Panc1 (cell line): Measurements from ENCODE around the gene TSC2. TPM values are rescaled to one million over a fixed set of nuclear protein-coding genes. Genes with fewer than 3 reads are reported as not detected.

Source experiments
- ATAC-seq: fragments of 200-7000 bp; cut with Tn5 transposase; 2 replicates; pipeline ENCODE4 v1.9.1; 2020; ENCODE audit warnings: mild to moderate bottlenecking, moderate library complexity
- BruUV-seq: library from RNA; stranded (reverse); fragments of 400-500 nt; replicated peaks from 2 replicates; lab custom pipeline; 2021; lab: Mats Ljungman, UMichigan
- CTCF ChIA-PET: fragments of 300-600 bp; sonication (Branson Sonifier 250); formaldehyde crosslinking; loops from one replicate; lab custom pipeline; 2022; ENCODE audit warnings: antibody characterized with exemption; lab: Charles Lee
- POLR2A ChIA-PET: fragments of 300-600 bp; sonication (Branson Sonifier 250); formaldehyde crosslinking; loops from one replicate; lab custom pipeline; 2022; ENCODE audit warnings: antibody characterized with exemption; lab: Charles Lee
- DNase-seq: peaks from one replicate; pipeline ENCODE4 v3.0.0-alpha.2; 2010; ENCODE audit warnings: low read depth, low spot score
- H3K27ac ChIP-seq: 2 replicates; pipeline ENCODE4 v1.5.1; 2011; ENCODE audit warnings: mild to moderate bottlenecking, low read length, inconsistent platforms
- H3K27me3 ChIP-seq: fragments of 200-500 bp; sonication (Bioruptor generic); 2 replicates; pipeline ENCODE4 v1.6.0; 2014; ENCODE audit warnings: low read length, inconsistent platforms; ENCODE audit not compliant: control insufficient read depth, insufficient read depth
- H3K36me3 ChIP-seq: fragments of 200-500 bp; sonication (Bioruptor generic); 2 replicates; pipeline ENCODE4 v1.5.1; 2014; ENCODE audit warnings: inconsistent platforms, mild to moderate bottlenecking, low read length, moderate library complexity; ENCODE audit not compliant: control insufficient read depth, insufficient read depth
- H3K4me1 ChIP-seq: 2 replicates; pipeline ENCODE4 v1.5.1; 2011; ENCODE audit warnings: inconsistent platforms, mild to moderate bottlenecking, low read length, moderate library complexity; ENCODE audit not compliant: control insufficient read depth, insufficient read depth
- H3K4me3 ChIP-seq, 2 experiments: 2 replicates each; pipeline ENCODE4 v1.5.1; 2011 to 2012; ENCODE audit warnings: low read depth in 2 of 2, low read length in 2 of 2, mild to moderate bottlenecking in 2 of 2, inconsistent platforms in 1 of 2, moderate library complexity in 1 of 2
- H3K9me3 ChIP-seq: fragments of 200-500 bp; sonication (Bioruptor generic); 2 replicates; pipeline ENCODE4 v1.5.1; 2014; ENCODE audit warnings: low read depth, mild to moderate bottlenecking, inconsistent platforms, low read length, moderate library complexity; ENCODE audit not compliant: control insufficient read depth, insufficient read depth
- POLR2AphosphoS5 ChIP-seq: IDR thresholded peaks from 2 replicates; pipeline ENCODE4 v1.6.1; 2012; ENCODE audit warnings: mild to moderate bottlenecking, low read depth, low read length, moderate library complexity
- SIN3A ChIP-seq: IDR thresholded peaks from 2 replicates; pipeline ENCODE4 v1.6.1; 2012; ENCODE audit warnings: low read depth, mild to moderate bottlenecking, low read length, moderate library complexity, borderline replicate concordance; ENCODE audit not compliant: insufficient read depth
- TCF7L2 ChIP-seq: IDR thresholded peaks from 2 replicates; pipeline ENCODE4 v1.6.1; 2011; ENCODE audit warnings: mild to moderate bottlenecking, low read depth, low read length, inconsistent platforms
- in situ Hi-C: cut with HindIII; loops from 2 replicates; pipeline ENCODE4 v1.10.0; 2016; ENCODE audit warnings: low sequenced_read_pairs, low pct_unique_long_range_greater_than_20kb
- intact Hi-C: fragments of 100-400 bp; cut with micrococcal nuclease; formaldehyde crosslinking; loops from one replicate; pipeline ENCODE4 v1.10.0; 2022; ENCODE audit not compliant: unreplicated experiment
- total RNA-seq: library from RNA; stranded (reverse); gene quantifications from one replicate; pipeline ENCODE4 v1.2.1, GENCODE V29; 2021; ENCODE audit not compliant: unreplicated experiment
- TF ChIP-seq, protein P1 (sequence below), 2 experiments: IDR thresholded peaks; 2 replicates each; pipeline ENCODE4 v1.6.1; 2011 to 2012; ENCODE audit warnings: low read depth in 2 of 2, control low read depth in 1 of 2, low read length in 1 of 2, mild to moderate bottlenecking in 1 of 2, moderate library complexity in 1 of 2; ENCODE audit not compliant: insufficient read depth in 1 of 2
- TF ChIP-seq, protein P2 (sequence below): fragments of 450-650 bp; IDR thresholded peaks from 2 replicates; pipeline ENCODE4 v1.5.1; 2017; ENCODE audit warnings: mild to moderate bottlenecking

The TSC2 gene
- total RNA-seq, 1 experiment from 2014 or later: 115 TPM

DNA sequence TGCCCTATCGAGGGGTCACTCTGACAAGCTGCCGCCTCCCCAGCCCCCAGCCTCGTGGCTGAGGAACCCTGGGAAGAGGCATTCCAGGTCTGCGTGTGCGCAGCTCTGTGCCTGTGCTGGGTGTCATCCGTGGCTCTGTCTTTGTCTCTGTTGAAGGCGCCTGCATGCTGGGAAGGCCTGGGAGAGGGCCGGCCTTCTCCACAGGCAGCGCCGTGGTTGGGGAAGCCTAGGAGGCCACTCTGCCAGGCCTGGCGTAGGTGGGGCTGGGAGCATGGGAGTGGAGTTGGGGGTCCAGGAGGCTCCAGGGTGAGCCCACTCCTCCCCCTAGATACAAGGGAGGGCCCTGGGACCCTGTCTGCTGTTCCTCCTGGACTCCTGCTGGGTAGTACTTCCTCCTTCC is 17.7 kb upstream of the TSC2 start:
- intact Hi-C loops: no loop called here
- no TSS peak for BruUV-seq
- H3K4me1 ChIP-seq: peaks cover 75% of the 10 kb centered on the region
- H3K27ac ChIP-seq: peak overlapping the region; percentile 95
- TF ChIP-seq, protein P1, sequence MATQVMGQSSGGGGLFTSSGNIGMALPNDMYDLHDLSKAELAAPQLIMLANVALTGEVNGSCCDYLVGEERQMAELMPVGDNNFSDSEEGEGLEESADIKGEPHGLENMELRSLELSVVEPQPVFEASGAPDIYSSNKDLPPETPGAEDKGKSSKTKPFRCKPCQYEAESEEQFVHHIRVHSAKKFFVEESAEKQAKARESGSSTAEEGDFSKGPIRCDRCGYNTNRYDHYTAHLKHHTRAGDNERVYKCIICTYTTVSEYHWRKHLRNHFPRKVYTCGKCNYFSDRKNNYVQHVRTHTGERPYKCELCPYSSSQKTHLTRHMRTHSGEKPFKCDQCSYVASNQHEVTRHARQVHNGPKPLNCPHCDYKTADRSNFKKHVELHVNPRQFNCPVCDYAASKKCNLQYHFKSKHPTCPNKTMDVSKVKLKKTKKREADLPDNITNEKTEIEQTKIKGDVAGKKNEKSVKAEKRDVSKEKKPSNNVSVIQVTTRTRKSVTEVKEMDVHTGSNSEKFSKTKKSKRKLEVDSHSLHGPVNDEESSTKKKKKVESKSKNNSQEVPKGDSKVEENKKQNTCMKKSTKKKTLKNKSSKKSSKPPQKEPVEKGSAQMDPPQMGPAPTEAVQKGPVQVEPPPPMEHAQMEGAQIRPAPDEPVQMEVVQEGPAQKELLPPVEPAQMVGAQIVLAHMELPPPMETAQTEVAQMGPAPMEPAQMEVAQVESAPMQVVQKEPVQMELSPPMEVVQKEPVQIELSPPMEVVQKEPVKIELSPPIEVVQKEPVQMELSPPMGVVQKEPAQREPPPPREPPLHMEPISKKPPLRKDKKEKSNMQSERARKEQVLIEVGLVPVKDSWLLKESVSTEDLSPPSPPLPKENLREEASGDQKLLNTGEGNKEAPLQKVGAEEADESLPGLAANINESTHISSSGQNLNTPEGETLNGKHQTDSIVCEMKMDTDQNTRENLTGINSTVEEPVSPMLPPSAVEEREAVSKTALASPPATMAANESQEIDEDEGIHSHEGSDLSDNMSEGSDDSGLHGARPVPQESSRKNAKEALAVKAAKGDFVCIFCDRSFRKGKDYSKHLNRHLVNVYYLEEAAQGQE (IDR thresholded peaks at IDR 0.05; ENCODE audit: insufficient read depth in 1 of 2, low read depth in 2 of 2, low read length in 1 of 2): no peak
- TF ChIP-seq TCF7L2: no peak
- TF ChIP-seq, protein P2, sequence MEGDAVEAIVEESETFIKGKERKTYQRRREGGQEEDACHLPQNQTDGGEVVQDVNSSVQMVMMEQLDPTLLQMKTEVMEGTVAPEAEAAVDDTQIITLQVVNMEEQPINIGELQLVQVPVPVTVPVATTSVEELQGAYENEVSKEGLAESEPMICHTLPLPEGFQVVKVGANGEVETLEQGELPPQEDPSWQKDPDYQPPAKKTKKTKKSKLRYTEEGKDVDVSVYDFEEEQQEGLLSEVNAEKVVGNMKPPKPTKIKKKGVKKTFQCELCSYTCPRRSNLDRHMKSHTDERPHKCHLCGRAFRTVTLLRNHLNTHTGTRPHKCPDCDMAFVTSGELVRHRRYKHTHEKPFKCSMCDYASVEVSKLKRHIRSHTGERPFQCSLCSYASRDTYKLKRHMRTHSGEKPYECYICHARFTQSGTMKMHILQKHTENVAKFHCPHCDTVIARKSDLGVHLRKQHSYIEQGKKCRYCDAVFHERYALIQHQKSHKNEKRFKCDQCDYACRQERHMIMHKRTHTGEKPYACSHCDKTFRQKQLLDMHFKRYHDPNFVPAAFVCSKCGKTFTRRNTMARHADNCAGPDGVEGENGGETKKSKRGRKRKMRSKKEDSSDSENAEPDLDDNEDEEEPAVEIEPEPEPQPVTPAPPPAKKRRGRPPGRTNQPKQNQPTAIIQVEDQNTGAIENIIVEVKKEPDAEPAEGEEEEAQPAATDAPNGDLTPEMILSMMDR: no peak
- no peak for TF ChIP-seq SIN3A
- no peak for TF ChIP-seq POLR2AphosphoS5
- no peak overlapping the region for H3K4me3 ChIP-seq
- POLR2A ChIA-PET: no interaction called here
- DNase-seq (no peak), ATAC-seq (no peak)
- in situ Hi-C loops: no loop called here
- no peaks in the 10 kb centered on the region for H3K27me3 ChIP-seq
- CTCF ChIA-PET: no interaction called here
- no peaks in the 10 kb centered on the region for H3K9me3 ChIP-seq
- H3K36me3 ChIP-seq: no peaks in the 10 kb centered on the region

DNA sequence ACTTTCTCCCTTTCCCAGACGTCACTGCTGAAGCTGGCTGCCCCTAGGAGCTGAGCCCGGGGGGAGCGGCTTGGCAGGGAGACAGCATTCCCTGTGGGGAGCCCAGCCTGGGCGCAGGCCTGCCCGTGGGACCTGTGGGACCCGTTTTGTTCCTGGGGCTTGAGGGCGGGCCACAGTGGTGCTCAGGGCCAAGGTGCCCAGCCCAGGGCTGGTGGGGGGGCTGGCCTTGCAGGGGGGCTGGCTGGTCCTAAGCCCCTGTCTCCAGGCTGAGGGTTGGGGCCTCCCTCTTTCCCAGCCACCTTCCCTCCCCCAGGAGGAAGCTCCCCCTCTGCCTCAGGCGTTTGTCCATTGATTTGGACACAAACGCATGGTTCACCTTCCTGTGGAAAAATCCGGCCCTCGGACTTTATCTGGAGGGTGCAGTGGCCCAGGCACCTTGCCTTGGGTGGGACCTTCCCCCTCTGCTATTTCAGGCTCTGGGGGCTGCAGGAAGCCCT is 16.7 kb upstream of the TSC2 start:
- intact Hi-C loops: no loop called here
- Histone ChIP-seq H3K27me3 (no peaks in the 10 kb centered on the region), H3K9me3 (no peaks in the 10 kb centered on the region), H3K4me3 (no peak overlapping the region), H3K4me1 (peaks cover 79% of the 10 kb centered on the region), H3K36me3 (no peaks in the 10 kb centered on the region), H3K27ac (peak overlapping the region; percentile 95)
- ATAC-seq (no peak), DNase-seq (no peak)
- BruUV-seq: no TSS peak
- POLR2A ChIA-PET: interaction anchor here (0.6 kb wide), 1 partner anchor 9 kb away, joined by 6 read pairs; no protein-coding TSS in a partner anchor
- in situ Hi-C loops: no loop called here
- no peak for TF ChIP-seq POLR2AphosphoS5
- TF ChIP-seq TCF7L2: no peak
- TF ChIP-seq, protein P1 (IDR thresholded peaks at IDR 0.05; ENCODE audit: insufficient read depth in 1 of 2, low read depth in 2 of 2, low read length in 1 of 2): no peak
- no peak for TF ChIP-seq SIN3A
- TF ChIP-seq, protein P2: no peak
- CTCF ChIA-PET: interaction anchor here (0.6 kb wide), 1 partner anchor 9 kb away, joined by 4 read pairs; no protein-coding TSS in a partner anchor
